Uterus (tissue), 4 donors: ENCODE measurements around the gene FMOD. TPM values are rescaled to one million over a fixed set of nuclear protein-coding genes. Genes with fewer than 3 reads are reported as not detected.
"Not testable (repeated sequence)": the region's sequence is repeated elsewhere in the genome, so short reads cannot be mapped to it uniquely, and the experiment has no call there.

Source experiments
- DNase-seq, 2 donors: peaks; one replicate each; pipeline ENCODE4 v3.0.0-alpha.2; 2019 to 2020
- H3K27ac ChIP-seq, 2 donors: fragments of 200-600 bp; sonication (generic); 1 replicate in 1 of 2; 2 replicates in 1 of 2; pipeline ENCODE4 v1.5.1; 2016 to 2018
- H3K27me3 ChIP-seq, 2 donors: fragments of 200-600 bp; sonication (generic); one replicate each; pipeline ENCODE4 v1.5.1; 2018 to 2019; ENCODE audit warnings: control low read depth in 1 of 2
- H3K36me3 ChIP-seq, 2 donors: fragments of 200-600 bp; sonication (generic); one replicate each; pipeline ENCODE4 v1.5.1; 2019; ENCODE audit warnings: control low read depth in 1 of 2
- H3K4me1 ChIP-seq, 2 donors: fragments of 200-600 bp; sonication (generic); one replicate each; pipeline ENCODE4 v1.5.1; 2018 to 2019; ENCODE audit warnings: control low read depth in 1 of 2
- H3K4me3 ChIP-seq, 2 donors: fragments of 200-600 bp; sonication (generic); 1 replicate in 1 of 2; 2 replicates in 1 of 2; pipeline ENCODE4 v1.5.1; 2018 to 2019; ENCODE audit warnings: mild to moderate bottlenecking in 1 of 2
- H3K9me3 ChIP-seq, 2 donors: fragments of 200-600 bp; sonication (generic); one replicate each; pipeline ENCODE4 v1.5.1; 2019; ENCODE audit warnings: control low read depth in 1 of 2
- CTCF ChIP-seq, 4 experiments: fragments of 200-600 bp in 2 of 4; fragments of 450-650 bp in 2 of 4; sonication (generic) in 2 of 4; IDR thresholded peaks; one replicate each; pipeline ENCODE4 v1.5.1; 2016 to 2019; ENCODE audit warnings: antibody characterized with exemption in 4 of 4, mild to moderate bottlenecking in 2 of 4, moderate library complexity in 1 of 4
- POLR2A ChIP-seq, 2 donors: fragments of 450-650 bp; IDR thresholded peaks; one replicate each; pipeline ENCODE4 v1.6.1; 2016; ENCODE audit warnings: antibody characterized with exemption in 2 of 2, mild to moderate bottlenecking in 1 of 2, moderate library complexity in 1 of 2
- intact Hi-C: fragments of 100-400 bp; cut with DNase I; formaldehyde crosslinking; loops from one replicate; pipeline ENCODE4 v1.15.1; 2023; ENCODE audit warnings: low total_unique reads
- total RNA-seq, 4 donors: library from RNA; depleted of rRNA in 3 of 4; stranded (reverse); fragments of >200 nt in 3 of 4; gene quantifications; one replicate each; pipeline versions ENCODE4 v1.1.0 to v1.2.4, GENCODE V29; 2014 to 2023
- donor health status: DM: yes; HTN: yes; CAD: no.

FMOD gene
- total RNA-seq, 4 donors from 2014 or later = 41.8 to 119 (median 82.7) TPM

- Histone ChIP-seq H3K4me3 (no peak overlapping the region), H3K27me3 (no peaks in the 10 kb centered on the region), H3K36me3 (no peaks in the 10 kb centered on the region), H3K4me1 (no peaks in the 10 kb centered on the region), H3K9me3 (no peaks in the 10 kb centered on the region), H3K27ac (no peak overlapping the region)
- DNase-seq = no peak
- no peak for TF ChIP-seq CTCF (IDR thresholded peaks at IDR 0.05)
- no peak for TF ChIP-seq POLR2A (IDR thresholded peaks at IDR 0.05)
- intact Hi-C loops = no loop called here
These were observed 49.6 kb downstream of the FMOD start for GRCh38 chr1:203301331-203301668.

- intact Hi-C loops = no loop called here
- Histone ChIP-seq H3K9me3 (no peaks in the 10 kb centered on the region), H3K27ac (no peak overlapping the region), H3K27me3 (no peaks in the 10 kb centered on the region), H3K4me3 (no peak overlapping the region), H3K36me3 (no peaks in the 10 kb centered on the region), H3K4me1 (no peaks in the 10 kb centered on the region)
- no peak for DNase-seq
- TF ChIP-seq POLR2A (IDR thresholded peaks at IDR 0.05) (no peak), CTCF (IDR thresholded peaks at IDR 0.05) (no peak)
These were observed 50.2 kb downstream of the FMOD start for GRCh38 chr1:203300441-203301330.

- H3K4me1 ChIP-seq, DNase-seq, H3K4me3 ChIP-seq, H3K9me3 ChIP-seq, H3K27ac ChIP-seq, intact Hi-C loops, H3K36me3 ChIP-seq, H3K27me3 ChIP-seq: not testable (repeated sequence)
These were observed 51.0 kb downstream of the FMOD start for GRCh38 chr1:203299719-203300429.

GRCh38 chr1:203299169-203299568, 51.8 kb downstream of the FMOD start:
- Histone ChIP-seq H3K4me1 (no peaks in the 10 kb centered on the region), H3K4me3 (no peak overlapping the region), H3K27ac (no peak overlapping the region), H3K36me3 (no peaks in the 10 kb centered on the region), H3K27me3 (no peaks in the 10 kb centered on the region), H3K9me3 (no peaks in the 10 kb centered on the region)
- intact Hi-C loops = no loop called here
- no peak for TF ChIP-seq POLR2A (IDR thresholded peaks at IDR 0.05)
- no peak for DNase-seq

- no peak overlapping the region for H3K27ac ChIP-seq
These were observed 54.4 kb downstream of the FMOD start for GRCh38 chr1:203296460-203297073.

More at GRCh38 chr1:203296460-203297073, 54.4 kb downstream of the FMOD start:
- Histone ChIP-seq H3K27me3 (no peaks in the 10 kb centered on the region), H3K4me3 (no peak overlapping the region), H3K36me3 (no peaks in the 10 kb centered on the region), H3K4me1 (no peaks in the 10 kb centered on the region), H3K9me3 (no peaks in the 10 kb centered on the region)
- intact Hi-C loops = no loop called here
- DNase-seq = peak in 1 of 2 donors; percentile 62
- TF ChIP-seq CTCF (IDR thresholded peaks at IDR 0.05) (no peak), POLR2A (IDR thresholded peaks at IDR 0.05) (no peak)
